ENCODE measurements around the gene NT5C3A. TPM values are rescaled to one million over a fixed set of nuclear protein-coding genes. Genes with fewer than 3 reads are reported as not detected.

NT5C3A gene
- total and polyA plus RNA-seq, 3 experiments from 2014 or later: 27.6 to 54.1 (median 31.5) TPM

DNA sequence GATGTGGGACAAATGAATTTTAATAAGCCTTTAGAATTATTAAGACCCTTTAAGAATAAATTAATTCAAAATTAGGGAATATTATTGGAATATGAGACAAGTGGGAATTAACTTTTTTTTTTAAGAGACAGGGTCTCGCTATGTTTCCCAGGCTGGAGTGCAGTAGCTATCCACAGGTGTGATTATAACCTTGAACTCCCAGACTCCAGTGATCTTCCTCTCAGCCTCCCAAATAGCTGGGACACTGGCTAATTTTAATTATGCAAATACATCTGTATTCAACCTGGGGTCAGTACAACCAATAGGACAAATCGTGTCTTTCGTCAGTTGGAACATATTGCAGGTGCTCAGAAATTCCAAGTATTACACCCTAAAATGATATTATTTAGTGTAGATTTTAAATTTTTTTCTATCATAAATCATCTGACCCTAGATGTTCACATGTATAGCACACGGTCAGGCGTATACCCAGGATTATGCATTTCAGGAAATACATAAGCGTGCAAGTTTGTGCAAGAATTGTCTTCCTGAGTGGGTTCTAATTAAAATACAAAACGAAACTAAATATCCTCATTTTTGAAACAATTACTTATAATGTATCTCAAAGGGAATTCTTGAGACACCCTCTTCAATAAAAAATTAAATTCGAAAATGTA, 1.2 kb downstream of the NT5C3A start:
- POLR2A ChIA-PET: interaction anchor here (0.8 to 1.5 kb wide), 6 partner anchors 21 to 171 kb away, joined by 3 to 13 read pairs (median 6); partner anchors contain the start of genes KBTBD2 and RP9
- H3K9me3 ChIP-seq (ENCODE audit: low read length): no peaks in the 10 kb centered on the region
- peak overlapping the region; percentile 82 for H3K27ac ChIP-seq (ENCODE audit: low read depth, low read length)
- H3K27me3 ChIP-seq (ENCODE audit: insufficient read depth, low read length, poor library complexity, severe bottlenecking): no peaks in the 10 kb centered on the region
- peaks cover 1 to 7% of the 10 kb centered on the region in 2 donors for H3K27me3 Mint-ChIP-seq
- H3K27ac Mint-ChIP-seq: peak overlapping the region; percentile 74 to 96 (median 89)
- CTCF ChIA-PET: interaction anchor here (1.0 to 3.1 kb wide), 9 partner anchors 8 to 215 kb away, joined by 3 to 22 read pairs (median 5); partner anchors contain the start of gene RP9
- H3K4me1 Mint-ChIP-seq: peaks cover 43 to 64% (median 55%) of the 10 kb centered on the region in 3 donors
- peak overlapping the region; percentile 82 for H3K4me3 ChIP-seq (ENCODE audit: low read length)
- peaks cover 30% of the 10 kb centered on the region for H3K4me1 ChIP-seq (ENCODE audit: insufficient read depth, low read length)
- DNase-seq: no peak
- H3K36me3 Mint-ChIP-seq: peaks cover 7 to 23% (median 13%) of the 10 kb centered on the region in 3 donors
- H3K9me3 Mint-ChIP-seq: peaks cover 2 to 8% (median 6%) of the 10 kb centered on the region in 5 donors
- H3K4me3 Mint-ChIP-seq: peak overlapping the region; percentile 87 to 98 (median 95)
- H3K36me3 ChIP-seq (ENCODE audit: insufficient read depth, low read length): no peaks in the 10 kb centered on the region

DNA sequence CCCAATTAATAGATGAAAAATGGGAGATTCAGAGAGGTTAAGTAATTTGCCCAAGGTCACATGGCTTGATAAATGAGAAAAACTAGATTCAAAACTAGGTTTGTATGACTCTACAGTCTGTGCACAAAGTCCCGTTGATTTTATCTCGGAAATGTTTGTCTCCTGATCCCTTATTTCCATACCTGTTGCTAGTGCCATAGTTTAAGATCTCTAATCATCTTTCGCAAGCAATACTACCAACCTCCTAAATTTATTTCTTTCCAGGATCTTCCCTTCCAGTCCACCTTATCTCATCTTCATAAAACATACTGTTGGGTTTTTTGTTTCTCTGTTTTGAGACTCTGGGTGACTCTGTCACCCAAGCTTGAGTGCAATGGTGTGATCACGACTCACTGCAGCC, 2.9 kb downstream of the NT5C3A start:
- H3K4me3 Mint-ChIP-seq: peak overlapping the region in 3 of 7 donors; percentile 16 to 20 (median 17)

DNA sequence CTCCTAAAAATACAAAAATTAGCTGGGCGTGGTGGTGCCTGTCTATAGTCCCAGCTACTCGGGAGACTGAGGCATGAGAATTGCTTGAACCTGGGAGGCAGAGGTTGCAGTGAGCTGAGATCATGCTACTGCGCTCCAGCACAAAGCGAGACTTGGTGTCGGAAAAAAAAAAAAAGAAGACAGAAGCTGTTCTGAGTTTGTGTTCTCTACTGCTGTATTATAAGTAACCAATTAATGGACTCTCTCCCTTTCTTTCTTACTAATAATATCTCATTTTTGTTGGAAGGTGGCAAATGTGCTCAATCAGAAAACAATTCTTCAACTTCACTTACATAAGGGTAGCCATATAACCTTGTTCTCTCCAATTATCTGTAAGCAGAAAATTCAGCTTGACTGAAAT, 7.4 kb downstream of the NT5C3A start:
- Histone ChIP-seq H3K27ac (ENCODE audit: low read depth, low read length) (peak overlapping the region; percentile 2), H3K9me3 (ENCODE audit: low read length) (no peaks in the 10 kb centered on the region), H3K36me3 (ENCODE audit: insufficient read depth, low read length) (no peaks in the 10 kb centered on the region), H3K4me1 (ENCODE audit: insufficient read depth, low read length) (peaks cover 47% of the 10 kb centered on the region), H3K27me3 (ENCODE audit: insufficient read depth, low read length, poor library complexity, severe bottlenecking) (no peaks in the 10 kb centered on the region), H3K4me3 (ENCODE audit: low read length) (no peak overlapping the region)
- Mint-ChIP-seq H3K27ac (peak overlapping the region; percentile 59 to 88 (median 84)), H3K27me3 (no peaks in the 10 kb centered on the region), H3K36me3 (peaks cover 0 to 13% (median 2%) of the 10 kb centered on the region in 3 donors), H3K4me1 (peaks cover 50 to 90% (median 84%) of the 10 kb centered on the region in 3 donors), H3K9me3 (no peaks in the 10 kb centered on the region), H3K4me3 (peak overlapping the region in 2 of 7 donors; percentile 3 to 13)
- POLR2A ChIA-PET: interaction anchor here (2.0 kb wide), 1 partner anchor 14 kb away, joined by 4 read pairs; no protein-coding TSS in a partner anchor
- DNase-seq: no peak
- CTCF ChIA-PET: interaction anchor here (0.8 to 2.6 kb wide), 5 partner anchors 7 to 209 kb away, joined by 3 to 7 read pairs (median 3); partner anchors contain the start of gene NT5C3A

More for the DNA sequence above, 2.9 kb downstream of the NT5C3A start:
- ChIA-PET CTCF (interaction anchor here (2.6 kb wide), 1 partner anchor 49 kb away, joined by 6 read pairs; no protein-coding TSS in a partner anchor), POLR2A (no interaction called here)
- H3K36me3 ChIP-seq (ENCODE audit: insufficient read depth, low read length): no peaks in the 10 kb centered on the region
- no peaks in the 10 kb centered on the region for H3K27me3 ChIP-seq (ENCODE audit: insufficient read depth, low read length, poor library complexity, severe bottlenecking)
- H3K27ac Mint-ChIP-seq: peak overlapping the region in 5 of 8 donors; percentile 9 to 85 (median 34)
- H3K4me3 ChIP-seq (ENCODE audit: low read length): no peak overlapping the region
- H3K36me3 Mint-ChIP-seq: peaks cover 2 to 25% (median 3%) of the 10 kb centered on the region in 3 donors
- H3K27ac ChIP-seq (ENCODE audit: low read depth, low read length): no peak overlapping the region
- no peaks in the 10 kb centered on the region for H3K27me3 Mint-ChIP-seq
- peaks cover 51 to 81% (median 71%) of the 10 kb centered on the region in 3 donors for H3K4me1 Mint-ChIP-seq
- no peaks in the 10 kb centered on the region for H3K9me3 ChIP-seq (ENCODE audit: low read length)
- peaks cover 45% of the 10 kb centered on the region for H3K4me1 ChIP-seq (ENCODE audit: insufficient read depth, low read length)
- H3K9me3 Mint-ChIP-seq: no peaks in the 10 kb centered on the region
- no peak for DNase-seq

DNA sequence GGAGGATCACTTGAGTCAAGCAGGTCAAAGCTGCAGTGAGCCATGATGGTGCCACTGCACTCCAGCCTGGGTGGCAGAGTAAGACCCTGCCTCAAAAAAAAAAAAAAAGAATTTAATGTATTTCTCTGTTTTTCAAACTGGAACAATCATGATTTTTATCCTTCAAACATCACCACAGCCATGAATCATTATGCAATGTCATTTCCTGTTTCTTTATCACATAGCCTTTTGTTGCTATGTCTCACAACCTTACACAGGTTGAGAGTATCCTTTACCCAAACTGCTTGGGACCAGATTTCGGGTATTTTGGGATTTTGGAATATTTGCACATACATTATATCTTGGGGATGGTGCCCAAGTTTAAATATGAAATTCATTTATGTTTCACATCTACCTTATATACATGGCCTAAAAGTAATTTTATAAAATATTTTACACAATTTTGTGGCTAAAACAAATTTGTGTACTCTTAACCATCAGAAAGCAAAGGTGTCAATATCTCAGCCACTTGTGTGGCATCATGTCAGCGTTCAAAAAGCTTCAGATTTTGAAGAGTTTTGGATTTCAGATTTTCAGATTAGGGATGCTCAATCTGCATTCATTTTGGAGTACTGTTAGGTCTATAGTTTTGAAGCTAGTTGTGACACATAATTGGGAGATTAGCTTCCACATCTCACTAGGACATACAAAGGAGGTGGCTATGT, 8.2 kb downstream of the NT5C3A start:
- H3K4me1 ChIP-seq (ENCODE audit: insufficient read depth, low read length): peaks cover 43% of the 10 kb centered on the region
- CTCF ChIA-PET: interaction anchor here (0.8 to 2.6 kb wide), 7 partner anchors 8 to 208 kb away, joined by 3 to 8 read pairs (median 4); partner anchors contain the start of gene NT5C3A

DNA sequence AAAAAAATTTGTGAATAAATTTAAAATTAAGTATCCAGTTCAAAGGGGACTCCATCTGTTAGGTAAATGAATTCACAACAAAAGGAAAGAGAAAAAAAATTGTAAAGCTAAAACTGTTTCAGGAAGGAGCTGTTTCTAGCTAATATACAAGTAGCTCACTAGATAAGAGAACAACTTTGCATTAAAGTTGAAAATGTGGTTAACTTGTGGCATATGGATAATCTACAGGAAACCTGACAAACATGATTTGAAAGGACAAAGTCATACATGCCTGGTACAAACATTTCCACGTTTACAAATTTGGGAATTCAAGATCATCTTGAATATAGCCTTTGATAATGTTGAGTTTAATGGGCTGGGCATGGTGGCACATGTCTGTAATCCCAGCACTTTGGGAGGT, 8.9 kb downstream of the NT5C3A start:
- no peaks in the 10 kb centered on the region for H3K9me3 ChIP-seq (ENCODE audit: low read length)
- no peaks in the 10 kb centered on the region for H3K27me3 ChIP-seq (ENCODE audit: insufficient read depth, low read length, poor library complexity, severe bottlenecking)
- peak overlapping the region; percentile 39 for H3K27ac ChIP-seq (ENCODE audit: low read depth, low read length)
- H3K4me1 ChIP-seq (ENCODE audit: insufficient read depth, low read length): peaks cover 36% of the 10 kb centered on the region
- CTCF ChIA-PET: interaction anchor here (1.4 to 2.6 kb wide), 4 partner anchors 9 to 207 kb away, joined by 3 to 8 read pairs (median 6); partner anchors contain the start of gene NT5C3A
- H3K9me3 Mint-ChIP-seq: no peaks in the 10 kb centered on the region
- POLR2A ChIA-PET: interaction anchor here (0.9 kb wide), 1 partner anchor 163 kb away, joined by 4 read pairs; no protein-coding TSS in a partner anchor
- peak overlapping the region in 7 of 8 donors; percentile 72 to 92 (median 88) for H3K27ac Mint-ChIP-seq
- peaks cover 43 to 86% (median 78%) of the 10 kb centered on the region in 3 donors for H3K4me1 Mint-ChIP-seq
- H3K27me3 Mint-ChIP-seq: no peaks in the 10 kb centered on the region
- peak overlapping the region in 3 of 7 donors; percentile 3 to 63 (median 20) for H3K4me3 Mint-ChIP-seq
- no peak overlapping the region for H3K4me3 ChIP-seq (ENCODE audit: low read length)
- no peaks in the 10 kb centered on the region for H3K36me3 ChIP-seq (ENCODE audit: insufficient read depth, low read length)
- no peak for DNase-seq
- H3K36me3 Mint-ChIP-seq: peaks cover 0 to 7% (median 0%) of the 10 kb centered on the region in 3 donors

More for the DNA sequence above, 8.2 kb downstream of the NT5C3A start:
- Mint-ChIP-seq H3K9me3 (no peaks in the 10 kb centered on the region), H3K4me3 (peak overlapping the region in 4 of 7 donors; percentile 4 to 73 (median 62)), H3K4me1 (peaks cover 46 to 86% (median 78%) of the 10 kb centered on the region in 3 donors), H3K27me3 (no peaks in the 10 kb centered on the region), H3K36me3 (peaks cover 0 to 9% (median 0%) of the 10 kb centered on the region in 3 donors), H3K27ac (peak overlapping the region; percentile 59 to 92 (median 86))
- peak overlapping the region; percentile 39 for H3K27ac ChIP-seq (ENCODE audit: low read depth, low read length)
- no peaks in the 10 kb centered on the region for H3K27me3 ChIP-seq (ENCODE audit: insufficient read depth, low read length, poor library complexity, severe bottlenecking)
- H3K9me3 ChIP-seq (ENCODE audit: low read length): no peaks in the 10 kb centered on the region
- peak in 1 of 5 donors; percentile 12 for DNase-seq
- no peak overlapping the region for H3K4me3 ChIP-seq (ENCODE audit: low read length)
- POLR2A ChIA-PET: interaction anchor here (0.9 kb wide), 1 partner anchor 164 kb away, joined by 4 read pairs; no protein-coding TSS in a partner anchor
- no peaks in the 10 kb centered on the region for H3K36me3 ChIP-seq (ENCODE audit: insufficient read depth, low read length)

DNA sequence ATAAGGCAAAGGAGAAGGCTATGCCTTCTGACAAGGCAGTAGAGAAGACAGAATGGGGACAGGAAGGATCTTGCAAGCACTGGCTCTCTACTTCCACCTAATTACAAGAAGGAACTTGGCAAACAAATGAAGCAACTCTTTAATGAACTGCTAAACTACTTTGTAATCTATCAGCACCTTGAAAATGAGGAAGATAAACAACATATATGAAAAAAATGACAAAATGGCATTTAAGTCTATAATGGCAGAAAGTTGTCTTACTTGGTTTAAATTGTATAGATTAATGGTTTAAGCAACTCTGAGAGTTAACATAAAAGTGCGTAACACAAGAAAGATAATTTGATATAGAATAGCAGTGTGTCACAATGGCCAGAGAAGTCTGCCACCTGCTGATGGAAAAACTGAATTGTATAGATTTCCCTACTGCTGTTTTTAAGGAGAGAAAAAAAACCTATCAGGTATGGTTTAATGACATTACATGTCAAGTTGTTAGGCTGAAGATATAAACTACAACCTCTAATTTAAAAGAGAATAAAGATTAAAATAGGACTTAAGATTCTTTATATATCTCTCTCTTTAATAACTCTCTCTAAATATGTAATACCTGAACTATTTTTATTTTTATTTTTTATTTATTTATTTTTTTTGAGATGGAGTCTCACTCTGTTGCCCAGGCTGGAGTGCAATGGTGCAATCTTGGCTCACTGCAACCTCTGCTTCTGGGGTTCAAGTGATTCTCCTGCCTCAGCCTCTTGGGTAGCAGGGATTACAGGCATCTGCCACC, 11.8 kb downstream of the NT5C3A start:
- Mint-ChIP-seq H3K36me3 (peaks cover 0 to 2% (median 0%) of the 10 kb centered on the region in 3 donors), H3K9me3 (no peaks in the 10 kb centered on the region), H3K4me1 (peaks cover 42 to 74% (median 74%) of the 10 kb centered on the region in 3 donors), H3K4me3 (peak overlapping the region in 1 of 7 donors; percentile 29), H3K27me3 (no peaks in the 10 kb centered on the region), H3K27ac (peak overlapping the region in 3 of 8 donors; percentile 9 to 52 (median 15))
- no peak overlapping the region for H3K4me3 ChIP-seq (ENCODE audit: low read length)
- ChIA-PET POLR2A (interaction anchor here (0.7 kb wide), 1 partner anchor 168 kb away, joined by 7 read pairs; no protein-coding TSS in a partner anchor), CTCF (interaction anchor here (1.0 to 1.4 kb wide), 3 partner anchors 12 to 204 kb away, joined by 3 to 8 read pairs (median 5); partner anchors contain the start of gene NT5C3A)
- DNase-seq: peak in 2 of 5 donors; percentile 40 to 44
- H3K27me3 ChIP-seq (ENCODE audit: insufficient read depth, low read length, poor library complexity, severe bottlenecking): no peaks in the 10 kb centered on the region
- H3K27ac ChIP-seq (ENCODE audit: low read depth, low read length): no peak overlapping the region
- no peaks in the 10 kb centered on the region for H3K36me3 ChIP-seq (ENCODE audit: insufficient read depth, low read length)
- no peaks in the 10 kb centered on the region for H3K9me3 ChIP-seq (ENCODE audit: low read length)
- H3K4me1 ChIP-seq (ENCODE audit: insufficient read depth, low read length): peaks cover 42% of the 10 kb centered on the region

DNA sequence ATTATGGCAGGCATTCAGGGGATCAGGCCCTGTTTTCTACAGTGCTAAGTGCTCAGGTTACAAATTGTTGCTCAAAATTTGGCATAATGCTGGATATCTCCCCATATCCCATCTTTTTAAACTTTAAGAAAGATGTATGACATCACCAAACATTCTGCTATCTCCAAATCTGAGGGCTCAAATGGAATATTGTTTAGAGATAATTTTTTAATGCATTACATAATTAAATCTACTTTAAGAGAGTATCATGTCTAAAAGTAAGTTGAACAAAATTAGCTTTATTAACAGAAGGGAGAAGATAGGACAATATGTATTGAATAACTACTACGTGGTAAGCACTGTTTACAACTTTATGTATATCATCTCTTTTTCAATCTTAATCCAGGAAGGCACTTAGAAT, 13.9 kb downstream of the NT5C3A start:
- Mint-ChIP-seq H3K4me3 (no peak overlapping the region), H3K4me1 (peaks cover 40 to 69% (median 68%) of the 10 kb centered on the region in 3 donors), H3K27me3 (no peaks in the 10 kb centered on the region), H3K36me3 (no peaks in the 10 kb centered on the region), H3K27ac (peak overlapping the region in 1 of 8 donors; percentile 35), H3K9me3 (no peaks in the 10 kb centered on the region)
- ChIA-PET POLR2A (no interaction called here), CTCF (interaction anchor here (1.0 to 1.9 kb wide), 4 partner anchors 9 to 202 kb away, joined by 3 to 6 read pairs (median 4); partner anchors contain the start of gene NT5C3A)
- no peaks in the 10 kb centered on the region for H3K36me3 ChIP-seq (ENCODE audit: insufficient read depth, low read length)
- DNase-seq: no peak
- no peaks in the 10 kb centered on the region for H3K9me3 ChIP-seq (ENCODE audit: low read length)
- no peak overlapping the region for H3K27ac ChIP-seq (ENCODE audit: low read depth, low read length)
- H3K4me3 ChIP-seq (ENCODE audit: low read length): no peak overlapping the region
- H3K4me1 ChIP-seq (ENCODE audit: insufficient read depth, low read length): peaks cover 21% of the 10 kb centered on the region
- no peaks in the 10 kb centered on the region for H3K27me3 ChIP-seq (ENCODE audit: insufficient read depth, low read length, poor library complexity, severe bottlenecking)

All from CD8-positive, alpha-beta memory T cell (primary cell).